ENCODE results near the gene C1QTNF8.

DNA sequence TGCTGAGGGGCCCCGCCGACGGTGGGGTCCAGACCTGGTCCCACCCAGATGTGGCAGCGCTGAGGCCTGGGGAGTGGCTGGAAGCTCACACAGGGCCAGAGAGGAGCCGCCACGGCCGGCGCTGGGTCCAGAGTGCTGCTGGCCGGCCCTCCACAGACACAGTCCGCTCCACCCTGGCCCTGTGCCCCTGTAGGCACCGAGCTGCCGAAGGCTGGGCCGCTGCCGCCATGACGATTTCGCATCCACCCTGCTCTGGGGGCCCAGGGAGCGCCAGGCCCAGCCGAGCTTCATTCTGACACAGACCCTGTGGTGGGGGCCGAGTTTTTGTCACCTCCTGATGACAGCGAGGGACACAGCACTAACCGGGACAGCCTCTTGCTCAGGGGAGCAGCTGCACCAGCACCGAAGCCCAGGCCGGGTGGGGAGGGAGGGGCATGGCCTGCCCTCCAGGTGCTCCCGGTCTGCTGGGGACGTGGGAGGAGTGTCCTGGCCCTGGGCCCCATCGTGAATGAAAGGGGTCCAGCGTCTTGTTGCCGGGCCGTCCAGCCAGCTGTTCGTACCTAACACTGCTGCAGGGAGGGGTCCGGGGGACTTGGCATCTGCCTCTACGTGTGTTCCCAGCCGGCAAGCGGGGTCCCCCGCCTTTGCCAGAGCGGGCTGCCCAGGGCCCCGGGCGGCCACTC is 50.6 kb downstream of the C1QTNF8 start:
- TF ChIP-seq, protein P1, sequence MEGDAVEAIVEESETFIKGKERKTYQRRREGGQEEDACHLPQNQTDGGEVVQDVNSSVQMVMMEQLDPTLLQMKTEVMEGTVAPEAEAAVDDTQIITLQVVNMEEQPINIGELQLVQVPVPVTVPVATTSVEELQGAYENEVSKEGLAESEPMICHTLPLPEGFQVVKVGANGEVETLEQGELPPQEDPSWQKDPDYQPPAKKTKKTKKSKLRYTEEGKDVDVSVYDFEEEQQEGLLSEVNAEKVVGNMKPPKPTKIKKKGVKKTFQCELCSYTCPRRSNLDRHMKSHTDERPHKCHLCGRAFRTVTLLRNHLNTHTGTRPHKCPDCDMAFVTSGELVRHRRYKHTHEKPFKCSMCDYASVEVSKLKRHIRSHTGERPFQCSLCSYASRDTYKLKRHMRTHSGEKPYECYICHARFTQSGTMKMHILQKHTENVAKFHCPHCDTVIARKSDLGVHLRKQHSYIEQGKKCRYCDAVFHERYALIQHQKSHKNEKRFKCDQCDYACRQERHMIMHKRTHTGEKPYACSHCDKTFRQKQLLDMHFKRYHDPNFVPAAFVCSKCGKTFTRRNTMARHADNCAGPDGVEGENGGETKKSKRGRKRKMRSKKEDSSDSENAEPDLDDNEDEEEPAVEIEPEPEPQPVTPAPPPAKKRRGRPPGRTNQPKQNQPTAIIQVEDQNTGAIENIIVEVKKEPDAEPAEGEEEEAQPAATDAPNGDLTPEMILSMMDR (IDR thresholded peaks at IDR 0.05; ENCODE audit: insufficient read depth, low read length) = no peak
- TF ChIP-seq, protein P2, sequence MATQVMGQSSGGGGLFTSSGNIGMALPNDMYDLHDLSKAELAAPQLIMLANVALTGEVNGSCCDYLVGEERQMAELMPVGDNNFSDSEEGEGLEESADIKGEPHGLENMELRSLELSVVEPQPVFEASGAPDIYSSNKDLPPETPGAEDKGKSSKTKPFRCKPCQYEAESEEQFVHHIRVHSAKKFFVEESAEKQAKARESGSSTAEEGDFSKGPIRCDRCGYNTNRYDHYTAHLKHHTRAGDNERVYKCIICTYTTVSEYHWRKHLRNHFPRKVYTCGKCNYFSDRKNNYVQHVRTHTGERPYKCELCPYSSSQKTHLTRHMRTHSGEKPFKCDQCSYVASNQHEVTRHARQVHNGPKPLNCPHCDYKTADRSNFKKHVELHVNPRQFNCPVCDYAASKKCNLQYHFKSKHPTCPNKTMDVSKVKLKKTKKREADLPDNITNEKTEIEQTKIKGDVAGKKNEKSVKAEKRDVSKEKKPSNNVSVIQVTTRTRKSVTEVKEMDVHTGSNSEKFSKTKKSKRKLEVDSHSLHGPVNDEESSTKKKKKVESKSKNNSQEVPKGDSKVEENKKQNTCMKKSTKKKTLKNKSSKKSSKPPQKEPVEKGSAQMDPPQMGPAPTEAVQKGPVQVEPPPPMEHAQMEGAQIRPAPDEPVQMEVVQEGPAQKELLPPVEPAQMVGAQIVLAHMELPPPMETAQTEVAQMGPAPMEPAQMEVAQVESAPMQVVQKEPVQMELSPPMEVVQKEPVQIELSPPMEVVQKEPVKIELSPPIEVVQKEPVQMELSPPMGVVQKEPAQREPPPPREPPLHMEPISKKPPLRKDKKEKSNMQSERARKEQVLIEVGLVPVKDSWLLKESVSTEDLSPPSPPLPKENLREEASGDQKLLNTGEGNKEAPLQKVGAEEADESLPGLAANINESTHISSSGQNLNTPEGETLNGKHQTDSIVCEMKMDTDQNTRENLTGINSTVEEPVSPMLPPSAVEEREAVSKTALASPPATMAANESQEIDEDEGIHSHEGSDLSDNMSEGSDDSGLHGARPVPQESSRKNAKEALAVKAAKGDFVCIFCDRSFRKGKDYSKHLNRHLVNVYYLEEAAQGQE (IDR thresholded peaks at IDR 0.05; ENCODE audit: insufficient replicate concordance, low read depth) = no peak
- no peak for TF ChIP-seq POLR2AphosphoS5 (IDR thresholded peaks at IDR 0.05; ENCODE audit: low read depth)
